Karpas-422 (cell line): Measurements from ENCODE around the gene SLC6A6. TPM values are rescaled to one million over a fixed set of nuclear protein-coding genes. Genes with fewer than 3 reads are reported as not detected.

Experiments
- DNase-seq: peaks from one replicate; pipeline ENCODE4 v3.0.0-alpha.2; 2015
- H2AFZ ChIP-seq: fragments of 200-600 bp; sonication (generic); 2 replicates; pipeline ENCODE4 v1.6.1; 2014; ENCODE audit warnings: antibody characterized with exemption, low read length, mixed read lengths
- H3K27ac ChIP-seq: fragments of 200-600 bp; sonication (generic); 2 replicates; pipeline ENCODE4 v1.5.1; 2014; ENCODE audit warnings: mild to moderate bottlenecking, low read length, moderate library complexity
- H3K27me3 ChIP-seq: fragments of 200-600 bp; sonication (generic); 2 replicates; pipeline ENCODE4 v1.6.1; 2014; ENCODE audit warnings: low read length, mixed read lengths
- H3K36me3 ChIP-seq: fragments of 200-600 bp; sonication (generic); 2 replicates; pipeline ENCODE4 v1.6.1; 2014; ENCODE audit warnings: low read length, mixed read lengths; ENCODE audit not compliant: insufficient read depth
- H3K4me1 ChIP-seq: fragments of 200-600 bp; sonication (generic); 2 replicates; pipeline ENCODE4 v1.6.1; 2014; ENCODE audit warnings: mild to moderate bottlenecking, low read length, mixed read lengths
- H3K4me2 ChIP-seq: fragments of 200-600 bp; sonication (generic); 2 replicates; pipeline ENCODE4 v1.6.1; 2014; ENCODE audit warnings: low read length, low read depth, mild to moderate bottlenecking; ENCODE audit not compliant: poor library complexity, severe bottlenecking
- H3K4me3 ChIP-seq: fragments of 200-600 bp; sonication (generic); 2 replicates; pipeline ENCODE4 v1.5.1; 2014; ENCODE audit warnings: mild to moderate bottlenecking, antibody characterized with exemption, low read length, mixed read lengths
- H3K79me2 ChIP-seq: fragments of 200-600 bp; sonication (generic); 2 replicates; pipeline ENCODE4 v1.6.1; 2014; ENCODE audit warnings: mild to moderate bottlenecking, low read length, mixed read lengths
- H3K9ac ChIP-seq: fragments of 200-600 bp; sonication (generic); 2 replicates; pipeline ENCODE4 v1.6.0; 2014; ENCODE audit warnings: low read length
- H3K9me2 ChIP-seq: fragments of 200-600 bp; sonication (generic), shearing (Covaris generic); replicated peaks from 2 replicates; pipeline ENCODE4 v1.6.0; 2014; ENCODE audit warnings: mild to moderate bottlenecking, low read length, moderate library complexity; ENCODE audit not compliant: insufficient read depth
- H3K9me3 ChIP-seq: fragments of 300-700, 200-600 bp; sonication (generic); 2 replicates; pipeline ENCODE4 v1.6.1; 2014; ENCODE audit warnings: low read length, mixed read lengths
- H4K20me1 ChIP-seq: fragments of 200-600 bp; sonication (generic); 2 replicates; pipeline ENCODE4 v1.6.1; 2014; ENCODE audit warnings: mild to moderate bottlenecking, antibody characterized with exemption, low read length, low read depth; ENCODE audit not compliant: insufficient read depth
- total RNA-seq: library from RNA; depleted of rRNA; stranded (reverse); fragments of >200 nt; shearing (Covaris generic); gene quantifications from 2 replicates; pipeline ENCODE4 v1.2.3, GENCODE V29; 2014; ENCODE audit warnings: low replicate concordance

The SLC6A6 gene
- total RNA-seq, 1 experiment from 2014 or later, result 30.2 TPM

DNA sequence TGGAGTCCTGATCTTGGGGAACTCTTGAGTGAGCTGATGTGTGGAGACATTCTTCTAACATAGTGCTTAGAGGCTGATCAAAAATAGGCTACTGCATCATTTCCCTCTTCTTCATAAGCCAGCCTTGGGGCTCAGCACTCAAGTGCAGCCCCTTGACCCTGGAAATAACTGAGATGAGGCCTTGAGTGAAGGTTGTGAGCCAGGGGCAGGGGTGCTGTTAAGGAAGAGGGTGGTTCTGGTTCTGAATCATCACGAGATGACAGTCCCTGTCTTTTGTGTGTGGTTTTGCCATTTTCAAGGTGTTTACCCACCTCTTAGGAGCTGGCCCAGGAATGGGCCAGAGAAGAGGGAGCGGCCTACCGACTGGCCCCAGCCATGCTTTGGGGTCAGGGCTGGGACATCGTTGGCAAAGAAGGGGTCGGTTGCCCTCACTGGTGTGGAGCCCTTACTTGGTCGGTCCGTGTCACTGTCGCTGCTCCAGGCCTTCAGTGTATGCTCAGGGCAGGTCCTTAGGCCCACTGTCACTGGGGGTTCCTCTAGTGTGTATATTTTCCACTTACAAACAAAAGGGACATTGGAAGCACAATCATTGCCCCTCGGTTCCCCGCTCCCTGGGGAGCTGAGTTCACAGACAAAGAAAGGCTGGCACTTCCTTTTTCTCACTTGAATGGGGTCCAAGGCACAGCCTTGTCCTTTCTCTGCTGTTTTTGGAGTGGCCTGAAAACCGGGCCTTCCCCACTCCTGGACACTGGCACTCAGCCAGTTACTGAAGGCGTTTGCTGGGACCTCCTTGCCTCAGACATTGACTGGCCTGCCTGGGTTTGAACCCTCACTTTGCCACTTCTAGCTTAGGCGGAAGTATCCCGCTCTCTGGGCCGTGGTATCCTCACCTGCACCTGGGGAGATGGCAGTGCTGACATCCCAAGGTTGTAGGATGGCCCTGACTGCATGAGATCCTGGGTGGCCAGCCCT is 46.6 kb downstream of the SLC6A6 start:
- H3K9me3 ChIP-seq, result no peaks in the 10 kb centered on the region
- no peaks in the 10 kb centered on the region for H3K4me1 ChIP-seq
- no peak for DNase-seq
- peaks cover 4% of the 10 kb centered on the region; the same call in 1 of the 2 replicates for H3K79me2 ChIP-seq
- no peak overlapping the region for H3K4me2 ChIP-seq
- H4K20me1 ChIP-seq, result no peaks in the 10 kb centered on the region; the same call in 1 of the 2 replicates
- H3K27ac ChIP-seq, result no peak overlapping the region
- no peak overlapping the region for H2AFZ ChIP-seq
- no peaks in the 10 kb centered on the region for H3K9me2 ChIP-seq
- no peaks in the 10 kb centered on the region for H3K27me3 ChIP-seq
- no peak overlapping the region for H3K9ac ChIP-seq
- no peak overlapping the region for H3K4me3 ChIP-seq
- peaks cover 44% of the 10 kb centered on the region for H3K36me3 ChIP-seq

DNA sequence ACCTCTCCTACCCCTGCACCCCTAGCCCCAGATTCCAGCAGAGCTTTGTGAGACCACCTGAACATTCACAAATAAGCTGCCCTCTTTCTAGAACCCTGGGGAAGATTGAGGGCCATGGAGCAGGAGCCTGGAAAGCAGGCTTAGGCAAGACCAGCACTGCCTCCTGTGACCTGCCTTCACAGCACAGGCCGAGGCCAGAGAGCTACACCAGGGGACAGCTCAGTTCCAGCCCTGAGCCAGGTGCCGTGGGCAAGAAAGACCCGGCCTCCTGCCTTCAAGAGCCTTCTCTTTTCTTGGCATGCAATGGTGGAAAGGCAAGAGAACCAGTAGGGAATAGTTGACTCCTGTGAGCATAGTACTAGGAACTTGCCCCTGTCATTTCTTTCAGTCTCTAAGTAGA is 48.1 kb downstream of the SLC6A6 start:
- Histone ChIP-seq H3K4me2 (no peak overlapping the region), H3K9me2 (no peaks in the 10 kb centered on the region), H3K9ac (no peak overlapping the region), H3K27ac (no peak overlapping the region), H3K4me3 (no peak overlapping the region), H3K27me3 (no peaks in the 10 kb centered on the region), H3K79me2 (no peaks in the 10 kb centered on the region), H2AFZ (no peak overlapping the region), H3K4me1 (no peaks in the 10 kb centered on the region), H3K36me3 (peaks cover 50% of the 10 kb centered on the region), H3K9me3 (no peaks in the 10 kb centered on the region), H4K20me1 (no peaks in the 10 kb centered on the region; the same call in 1 of the 2 replicates)
- no peak for DNase-seq

DNA sequence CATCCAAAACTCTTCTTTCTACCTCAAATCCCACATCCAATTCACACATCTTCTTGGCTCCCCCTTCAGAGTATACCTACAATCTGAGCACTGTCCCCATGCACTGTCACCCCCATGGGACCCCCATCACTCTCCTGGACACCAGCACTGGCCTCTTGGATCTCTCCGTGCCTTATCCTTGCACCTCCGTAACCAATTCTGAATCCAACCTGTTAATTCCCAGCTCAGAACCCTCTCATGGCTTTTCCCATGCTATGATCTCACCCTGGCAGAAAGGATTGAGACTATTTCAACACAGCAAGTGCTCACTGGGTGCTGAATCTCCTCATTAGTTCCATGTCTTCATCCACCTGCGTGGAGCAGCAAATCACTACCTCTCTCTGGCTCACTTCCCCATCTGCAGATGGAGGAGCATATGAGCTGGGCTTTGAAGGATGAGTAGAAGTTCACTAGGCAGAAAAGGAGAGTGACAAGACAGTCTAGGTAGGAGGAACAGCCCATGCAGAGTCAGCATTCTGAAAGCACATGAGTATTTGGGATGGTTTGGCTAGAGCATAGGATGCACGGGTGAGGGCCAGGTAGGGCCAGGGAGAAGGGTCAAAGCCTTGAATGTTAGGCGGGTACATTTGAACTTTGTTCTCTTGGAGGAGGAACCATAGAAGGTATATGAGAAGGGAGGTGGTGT is 48.7 kb downstream of the SLC6A6 start:
- no peaks in the 10 kb centered on the region; the same call in 1 of the 2 replicates for H4K20me1 ChIP-seq
- peaks cover 44% of the 10 kb centered on the region for H3K36me3 ChIP-seq
- DNase-seq, result no peak

DNA sequence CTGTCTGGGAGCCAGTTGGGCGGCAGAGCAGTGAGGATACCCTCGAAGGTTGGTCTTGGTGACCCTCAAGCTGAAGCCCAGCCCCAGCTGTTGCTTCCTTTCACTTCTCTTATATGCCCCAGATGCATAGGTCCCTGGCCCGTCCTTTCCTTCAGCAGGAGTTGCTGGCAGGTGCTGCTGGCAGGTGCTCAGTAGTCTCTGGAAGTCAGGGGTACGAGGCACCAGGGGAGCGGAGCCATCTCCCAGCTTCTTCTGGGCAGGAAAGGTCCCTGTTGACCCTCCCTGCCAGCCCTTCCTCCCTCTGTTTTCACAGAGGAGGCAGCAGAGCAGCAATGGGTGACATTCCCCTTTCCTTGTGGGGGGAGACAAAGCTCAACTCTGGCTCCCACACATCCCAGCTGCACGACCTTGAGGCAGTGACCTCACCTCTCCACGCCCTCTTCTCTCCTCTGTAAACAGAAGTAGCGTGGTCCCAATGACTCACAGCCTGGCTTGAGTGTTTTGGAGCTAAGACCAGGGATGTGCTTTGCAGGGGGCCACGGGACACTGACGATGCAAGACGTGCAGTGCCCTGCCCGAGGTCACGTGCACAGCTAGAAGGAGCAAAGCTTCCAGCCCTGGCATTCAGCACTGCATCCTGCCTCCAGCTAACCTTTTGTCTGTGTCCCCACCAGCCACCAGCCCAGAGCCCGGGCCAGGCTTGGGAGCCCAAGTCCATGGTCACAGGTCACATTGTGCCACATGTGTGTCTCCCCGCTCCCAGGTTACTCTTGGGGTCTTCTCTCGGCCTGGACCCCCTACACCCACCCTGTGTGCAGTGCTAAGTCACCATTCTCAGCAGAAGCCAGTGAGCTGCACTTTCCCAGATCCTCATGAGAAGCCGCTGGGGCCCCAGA is 49.7 kb downstream of the SLC6A6 start:
- no peaks in the 10 kb centered on the region for H3K79me2 ChIP-seq
- no peak for DNase-seq
- no peaks in the 10 kb centered on the region for H3K9me2 ChIP-seq
- no peak overlapping the region for H3K9ac ChIP-seq
- no peak overlapping the region for H3K4me3 ChIP-seq
- H2AFZ ChIP-seq, result no peak overlapping the region
- H3K4me2 ChIP-seq, result no peak overlapping the region
- no peaks in the 10 kb centered on the region for H3K27me3 ChIP-seq
- H3K4me1 ChIP-seq, result no peaks in the 10 kb centered on the region
- peaks cover 34% of the 10 kb centered on the region; the same call in 1 of the 2 replicates for H3K36me3 ChIP-seq
- H3K27ac ChIP-seq, result no peak overlapping the region
- H4K20me1 ChIP-seq, result no peaks in the 10 kb centered on the region; the same call in 1 of the 2 replicates
- H3K9me3 ChIP-seq, result no peaks in the 10 kb centered on the region

More for the DNA sequence above, 48.7 kb downstream of the SLC6A6 start:
- Histone ChIP-seq H3K4me3 (no peak overlapping the region), H3K9me2 (no peaks in the 10 kb centered on the region), H3K79me2 (no peaks in the 10 kb centered on the region), H3K9me3 (no peaks in the 10 kb centered on the region), H2AFZ (no peak overlapping the region), H3K4me1 (no peaks in the 10 kb centered on the region), H3K9ac (no peak overlapping the region), H3K27me3 (no peaks in the 10 kb centered on the region), H3K27ac (no peak overlapping the region), H3K4me2 (no peak overlapping the region)

DNA sequence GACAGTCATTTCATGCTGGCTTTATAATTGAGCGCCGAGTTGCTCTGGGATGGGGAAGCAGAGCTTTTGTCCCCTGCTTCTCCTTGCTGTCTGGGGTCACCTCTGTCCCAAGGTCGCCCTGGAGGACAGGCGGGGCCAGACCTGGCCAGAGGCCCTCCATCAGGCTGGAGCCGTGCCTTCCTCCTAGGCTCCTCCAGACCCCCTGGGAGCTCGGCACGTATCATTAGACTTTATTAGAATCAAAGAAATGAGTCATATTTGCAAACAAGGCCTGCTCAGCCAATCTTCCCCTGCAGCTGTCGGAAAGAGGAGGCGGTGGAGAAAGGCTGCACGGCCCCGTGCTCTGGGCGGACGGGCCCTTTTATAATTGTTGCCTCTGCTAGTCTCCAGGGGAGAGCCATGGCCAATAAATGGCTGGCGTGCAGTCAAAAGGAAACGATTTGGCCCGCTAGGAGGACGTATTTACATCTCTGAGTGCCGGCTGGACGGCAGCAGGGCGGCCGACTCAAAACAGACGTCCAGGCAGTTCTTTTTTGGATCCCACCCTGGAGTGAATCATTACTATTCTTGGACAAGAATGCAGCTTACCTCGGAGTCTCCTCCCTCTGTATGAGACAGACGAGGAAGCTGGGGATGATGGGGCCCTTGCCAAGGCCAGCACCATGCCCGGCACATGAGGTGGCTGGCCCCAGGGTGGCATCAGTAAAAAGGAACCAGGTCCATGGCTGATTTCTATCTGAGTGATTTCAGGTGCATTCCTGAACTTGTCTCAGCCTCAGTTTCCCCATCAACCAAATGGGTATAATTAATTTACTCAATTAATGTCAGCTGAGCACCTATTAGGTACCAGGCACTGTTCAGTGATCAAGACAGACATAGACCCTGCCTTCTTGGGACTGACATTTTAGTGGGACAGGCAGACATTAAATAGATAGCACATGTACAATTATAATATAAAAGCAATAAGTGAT is 50.6 kb downstream of the SLC6A6 start:
- DNase-seq, result no peak
- Histone ChIP-seq H3K4me1 (no peaks in the 10 kb centered on the region), H3K36me3 (peaks cover 24% of the 10 kb centered on the region; the same call in 1 of the 2 replicates), H3K4me2 (no peak overlapping the region), H3K9me2 (no peaks in the 10 kb centered on the region), H2AFZ (no peak overlapping the region), H3K9ac (no peak overlapping the region), H3K9me3 (no peaks in the 10 kb centered on the region), H3K27me3 (no peaks in the 10 kb centered on the region), H3K27ac (no peak overlapping the region), H3K79me2 (no peaks in the 10 kb centered on the region), H3K4me3 (no peak overlapping the region), H4K20me1 (no peaks in the 10 kb centered on the region; the same call in 1 of the 2 replicates)

DNA sequence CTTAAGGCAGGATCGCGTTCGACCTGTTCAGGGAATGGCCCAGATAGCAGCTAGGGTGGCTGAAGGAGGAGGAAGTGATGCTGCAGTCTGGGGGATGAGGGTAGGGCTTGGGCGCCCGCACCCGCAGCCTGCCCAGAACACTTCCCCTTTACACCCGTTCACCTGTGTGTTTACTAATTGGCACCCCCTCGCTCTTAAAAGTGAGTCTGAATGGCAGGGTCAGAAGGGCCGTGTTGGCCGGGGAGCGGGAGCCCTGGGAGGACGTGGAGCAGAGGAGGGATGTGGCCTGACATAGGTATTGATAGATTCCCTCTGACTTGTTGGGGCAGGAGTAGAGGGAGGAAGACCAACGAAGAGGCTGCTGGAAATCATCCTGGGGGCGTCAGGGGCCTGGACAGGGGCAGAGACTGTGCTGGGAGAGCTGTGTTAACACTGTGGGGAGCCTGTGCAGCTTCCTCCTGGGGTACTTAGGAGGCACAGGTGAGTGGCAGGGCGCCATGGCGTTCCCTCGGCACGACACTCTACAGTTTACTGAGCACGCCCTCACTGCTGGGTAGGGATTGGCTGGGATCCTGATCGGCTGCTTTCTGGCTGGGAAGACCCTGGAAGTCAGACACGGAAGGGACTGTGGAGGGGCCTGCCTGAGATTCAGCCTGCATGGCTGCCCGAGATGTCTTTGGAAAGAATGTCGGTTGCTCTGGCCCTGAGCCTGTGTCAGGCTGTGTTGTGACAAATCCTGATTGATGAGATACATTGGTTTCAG is 51.7 kb downstream of the SLC6A6 start:
- H3K27ac ChIP-seq, result no peak overlapping the region
- H2AFZ ChIP-seq, result no peak overlapping the region
- H3K9me3 ChIP-seq, result no peaks in the 10 kb centered on the region
- H3K9ac ChIP-seq, result no peak overlapping the region
- H3K79me2 ChIP-seq, result no peaks in the 10 kb centered on the region
- H3K4me1 ChIP-seq, result no peaks in the 10 kb centered on the region
- no peak overlapping the region for H3K4me3 ChIP-seq
- DNase-seq, result no peak
- H3K27me3 ChIP-seq, result no peaks in the 10 kb centered on the region
- no peaks in the 10 kb centered on the region for H3K9me2 ChIP-seq
- peaks cover 25% of the 10 kb centered on the region; the same call in 1 of the 2 replicates for H3K36me3 ChIP-seq
- H3K4me2 ChIP-seq, result no peak overlapping the region
- no peaks in the 10 kb centered on the region; the same call in 1 of the 2 replicates for H4K20me1 ChIP-seq
